HG03457 (cell line): Measurements from ENCODE around the gene CFAP126.
"Not testable (repeated sequence)": the region's sequence is repeated elsewhere in the genome, so short reads cannot be mapped to it uniquely, and the experiment has no call there.

Source experiments
- ATAC-seq: cut with Tn5 transposase; IDR thresholded peaks from one replicate; pipeline ENCODE4 v1.9.1; 2021; ENCODE audit warnings: moderate number of reproducible peaks; ENCODE audit not compliant: unreplicated experiment

Gene CFAP126

GRCh38 chr1:161382214-161383019, 14.7 kb upstream of the CFAP126 start:
- no peak for ATAC-seq

GRCh38 chr1:161381707-161382106, 14.0 kb upstream of the CFAP126 start:
- ATAC-seq = no peak

GRCh38 chr1:161379071-161379470, 11.4 kb upstream of the CFAP126 start:
- no peak for ATAC-seq

DNA sequence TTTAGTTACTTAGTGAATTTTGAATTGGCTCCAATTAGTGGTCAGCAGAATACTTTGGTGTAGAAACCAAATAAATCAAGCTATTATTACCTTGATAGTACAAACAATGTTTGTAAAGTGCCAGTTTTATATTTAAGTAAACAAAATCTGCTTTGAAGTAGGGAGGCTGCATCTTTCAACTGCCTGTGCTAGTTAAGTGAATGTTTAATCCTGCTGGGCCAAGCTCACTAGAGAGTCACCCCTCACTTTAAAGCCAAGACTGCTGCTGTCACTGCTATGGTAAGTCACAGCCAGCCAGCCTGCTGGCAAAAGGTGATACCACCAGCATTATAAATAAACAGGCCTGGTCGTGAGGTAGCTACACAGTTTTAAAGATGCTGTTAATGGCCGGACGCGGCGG, 10.3 kb upstream of the CFAP126 start:
- ATAC-seq = no peak

- ATAC-seq = no peak
These were observed 6.7 kb upstream of the CFAP126 start for GRCh38 chr1:161374373-161374772.

DNA sequence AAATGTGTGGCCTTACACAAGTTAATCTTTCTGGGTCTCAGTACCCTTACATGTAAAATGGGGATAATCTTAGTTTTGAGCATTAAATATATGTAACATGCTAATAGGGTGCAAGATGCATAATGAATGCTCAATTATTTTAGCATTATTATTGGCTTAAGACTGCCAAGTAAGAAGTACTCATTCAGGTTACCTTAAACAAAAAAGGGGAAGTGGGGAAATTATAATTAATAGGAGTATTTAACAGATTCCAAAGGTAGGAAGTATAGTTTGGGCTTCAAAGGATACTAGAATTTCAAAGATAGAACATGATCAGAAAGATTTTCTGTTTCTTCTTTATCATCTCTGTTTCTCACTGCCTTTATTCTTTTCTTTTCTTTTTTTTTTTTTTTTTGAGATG, 5.8 kb upstream of the CFAP126 start:
- ATAC-seq = no peak

DNA sequence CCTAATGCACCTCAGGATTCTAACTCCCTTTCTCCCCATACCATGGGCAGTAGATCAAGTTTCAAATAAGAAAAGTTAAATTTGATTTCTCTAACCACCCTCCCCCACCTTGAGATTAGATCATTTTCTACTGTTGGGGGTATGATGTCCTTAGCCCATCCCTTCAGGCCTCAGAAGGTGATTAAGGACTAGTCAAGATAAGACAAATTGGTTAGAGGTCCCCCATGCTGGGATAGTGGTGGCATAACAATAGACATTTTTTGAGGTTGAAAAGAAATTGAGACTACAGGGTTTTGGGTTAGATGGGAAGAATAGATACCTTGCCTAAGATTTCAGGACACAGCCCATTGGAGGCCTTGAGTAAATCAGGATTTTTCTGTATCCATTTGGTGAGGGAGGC, 2.5 kb downstream of the CFAP126 start:
- ATAC-seq = no peak

GRCh38 chr1:161364332-161364731, 3.3 kb downstream of the CFAP126 start:
- ATAC-seq = no peak

GRCh38 chr1:161359291-161359690, 8.4 kb downstream of the CFAP126 start:
- no peak for ATAC-seq

GRCh38 chr1:161357073-161357472, 10.6 kb downstream of the CFAP126 start:
- no peak for ATAC-seq

- no peak for ATAC-seq
These were observed 16.2 kb downstream of the CFAP126 start for GRCh38 chr1:161351482-161351881.

GRCh38 chr1:161350671-161351070, 17.0 kb downstream of the CFAP126 start:
- no peak for ATAC-seq

DNA sequence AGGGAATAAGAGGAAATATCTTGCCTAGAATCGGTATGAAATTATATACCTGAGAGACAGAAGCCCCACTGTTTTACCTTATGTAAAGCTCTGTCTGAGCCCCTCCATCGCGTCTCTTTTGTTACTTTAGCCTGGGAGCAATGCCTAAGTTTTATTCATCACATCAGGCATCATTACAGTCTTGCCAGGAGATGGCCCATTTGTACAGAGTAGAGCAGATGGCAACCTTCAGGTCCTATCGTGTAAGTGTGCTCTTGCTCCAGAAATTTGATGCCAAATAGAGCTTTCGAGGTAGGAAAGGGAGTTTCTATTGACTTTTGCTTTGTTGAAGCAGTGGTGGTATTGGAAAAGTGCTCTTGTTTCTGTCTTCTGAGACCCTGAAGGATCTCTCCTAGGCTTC, 24.9 kb downstream of the CFAP126 start:
- ATAC-seq = no peak

DNA sequence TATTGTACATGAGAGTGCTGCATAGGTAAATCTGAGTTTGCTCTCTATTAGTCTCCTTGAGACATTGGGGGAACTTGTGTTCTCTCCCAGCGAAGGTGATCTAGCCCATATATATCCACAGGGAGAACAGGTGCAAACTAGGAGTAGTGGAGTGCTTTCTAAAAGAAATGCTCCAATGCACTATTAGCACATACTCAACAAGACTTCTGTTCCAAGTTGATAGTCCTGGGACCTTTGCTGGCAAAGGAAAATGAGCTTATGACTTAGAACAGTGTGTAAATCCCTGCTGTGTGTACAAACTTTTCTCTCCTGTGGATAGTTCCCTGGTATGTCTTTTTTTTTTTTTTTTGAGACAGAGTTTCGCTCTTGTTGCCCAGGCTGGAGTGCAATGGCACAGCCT, 25.5 kb downstream of the CFAP126 start:
- ATAC-seq = no peak

- ATAC-seq = no peak
These were observed 31.9 kb downstream of the CFAP126 start for GRCh38 chr1:161335796-161336195.

- no peak for ATAC-seq
These were observed 34.5 kb downstream of the CFAP126 start for GRCh38 chr1:161333166-161333565.

GRCh38 chr1:161330346-161330745, 37.3 kb downstream of the CFAP126 start:
- no peak for ATAC-seq

DNA sequence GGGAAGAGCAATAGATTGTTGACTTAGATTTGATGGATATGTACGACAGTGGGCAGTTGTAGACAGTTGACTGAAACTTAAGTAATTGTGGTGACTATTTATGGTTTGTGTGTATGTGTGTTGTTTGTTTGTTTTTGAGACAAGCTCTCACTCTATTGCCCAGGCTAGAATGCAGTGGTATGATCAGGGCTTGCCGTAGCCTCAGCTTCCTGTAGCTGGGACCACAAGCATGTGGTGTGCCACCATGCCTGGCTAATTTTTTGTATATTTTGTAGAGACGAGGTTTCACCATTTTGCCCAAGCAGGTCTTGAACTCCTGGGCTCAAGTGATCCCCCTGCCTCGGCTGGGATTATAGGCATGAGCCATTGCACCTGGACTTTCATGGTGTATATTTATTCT, 43.7 kb downstream of the CFAP126 start:
- ATAC-seq = no peak

DNA sequence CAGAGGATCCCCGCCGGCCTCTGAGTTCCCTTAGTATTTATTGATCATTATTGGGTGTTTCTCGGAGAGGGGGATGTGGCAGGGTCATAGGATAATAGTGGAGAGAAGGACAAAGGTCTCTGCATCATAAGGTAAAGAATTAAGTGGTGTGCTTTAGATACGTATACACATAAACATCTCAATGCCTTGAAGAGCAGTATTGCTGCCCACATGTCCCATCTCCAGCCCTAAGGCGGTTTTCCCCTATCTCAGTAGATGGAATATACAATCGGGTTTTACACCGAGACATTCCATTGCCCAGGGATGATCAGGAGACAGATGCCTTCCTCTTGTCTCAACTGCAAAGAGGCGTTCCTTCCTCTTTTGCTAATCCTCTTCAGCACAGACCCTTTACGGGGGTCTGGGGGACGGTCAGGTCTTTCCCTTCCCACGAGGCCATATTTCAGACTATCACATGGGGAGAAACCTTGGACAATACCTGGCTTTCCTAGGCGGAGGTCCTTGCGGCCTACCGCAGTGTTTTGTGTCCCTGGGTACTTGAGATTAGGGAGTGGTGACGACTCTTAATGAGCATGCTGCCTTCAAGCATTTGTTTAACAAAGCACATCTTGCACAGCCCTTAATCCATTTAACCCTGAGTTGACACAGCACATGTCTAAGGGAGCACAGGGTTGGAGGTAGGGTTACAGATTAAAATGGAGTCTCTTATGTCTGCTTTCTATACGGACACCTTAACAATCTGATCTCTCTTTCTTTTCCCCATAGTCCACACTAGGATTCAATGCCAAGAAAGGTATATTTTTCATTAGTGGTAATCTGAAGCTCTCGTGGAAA, 51.6 kb downstream of the CFAP126 start:
- ATAC-seq = not testable (repeated sequence)
